ENCODE data around the gene WDR20.

- TF ChIP-seq POLR2A (IDR thresholded peaks at IDR 0.05) (no peak), CTCF (IDR thresholded peaks at IDR 0.05) (no peak), POLR2AphosphoS5 (IDR thresholded peaks at IDR 0.05) (no peak)
Measured at GRCh38 chr14:102164241-102164641, 24.5 kb downstream of the WDR20 start.
